ENCODE data around the gene SUSD4. TPM values are rescaled to one million over a fixed set of nuclear protein-coding genes. Genes with fewer than 3 reads are reported as not detected.

The SUSD4 gene
- total RNA-seq, 1 donor from 2014 or later, result 18.5 TPM

DNA sequence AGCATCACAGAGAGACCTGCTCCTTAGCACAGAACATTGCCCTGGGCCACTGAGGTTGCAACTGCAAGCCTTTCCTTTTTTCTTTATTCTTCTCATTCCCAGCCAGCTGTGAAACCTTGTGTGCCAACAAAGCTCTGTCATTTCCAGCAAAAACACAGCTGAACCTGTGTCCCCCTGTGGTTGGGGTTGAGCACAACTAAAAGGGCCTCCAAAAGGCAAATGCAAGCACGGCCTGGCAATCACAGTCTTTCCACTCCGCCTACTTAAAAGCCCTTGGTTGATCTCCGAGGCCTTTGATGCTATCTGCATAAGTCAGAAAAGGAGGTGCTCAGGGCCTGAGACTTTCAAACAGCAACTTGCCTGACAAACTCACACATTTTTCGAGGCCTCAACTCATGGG lies 32.7 kb downstream of the SUSD4 start:
- Mint-ChIP-seq H3K27ac (ENCODE audit: unreplicated experiment) (no peak overlapping the region), H3K9me3 (ENCODE audit: unreplicated experiment) (no peaks in the 10 kb centered on the region), H3K4me3 (ENCODE audit: unreplicated experiment) (no peak overlapping the region), H3K36me3 (ENCODE audit: low read depth, unreplicated experiment) (no peaks in the 10 kb centered on the region), H3K4me1 (ENCODE audit: unreplicated experiment) (no peaks in the 10 kb centered on the region), H3K27me3 (ENCODE audit: unreplicated experiment) (peaks cover 4% of the 10 kb centered on the region)
- no peak for DNase-seq (ENCODE audit: low spot score)
- TF ChIP-seq, protein P1, sequence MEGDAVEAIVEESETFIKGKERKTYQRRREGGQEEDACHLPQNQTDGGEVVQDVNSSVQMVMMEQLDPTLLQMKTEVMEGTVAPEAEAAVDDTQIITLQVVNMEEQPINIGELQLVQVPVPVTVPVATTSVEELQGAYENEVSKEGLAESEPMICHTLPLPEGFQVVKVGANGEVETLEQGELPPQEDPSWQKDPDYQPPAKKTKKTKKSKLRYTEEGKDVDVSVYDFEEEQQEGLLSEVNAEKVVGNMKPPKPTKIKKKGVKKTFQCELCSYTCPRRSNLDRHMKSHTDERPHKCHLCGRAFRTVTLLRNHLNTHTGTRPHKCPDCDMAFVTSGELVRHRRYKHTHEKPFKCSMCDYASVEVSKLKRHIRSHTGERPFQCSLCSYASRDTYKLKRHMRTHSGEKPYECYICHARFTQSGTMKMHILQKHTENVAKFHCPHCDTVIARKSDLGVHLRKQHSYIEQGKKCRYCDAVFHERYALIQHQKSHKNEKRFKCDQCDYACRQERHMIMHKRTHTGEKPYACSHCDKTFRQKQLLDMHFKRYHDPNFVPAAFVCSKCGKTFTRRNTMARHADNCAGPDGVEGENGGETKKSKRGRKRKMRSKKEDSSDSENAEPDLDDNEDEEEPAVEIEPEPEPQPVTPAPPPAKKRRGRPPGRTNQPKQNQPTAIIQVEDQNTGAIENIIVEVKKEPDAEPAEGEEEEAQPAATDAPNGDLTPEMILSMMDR (IDR thresholded peaks at IDR 0.05; ENCODE audit: unreplicated experiment), result no peak

DNA sequence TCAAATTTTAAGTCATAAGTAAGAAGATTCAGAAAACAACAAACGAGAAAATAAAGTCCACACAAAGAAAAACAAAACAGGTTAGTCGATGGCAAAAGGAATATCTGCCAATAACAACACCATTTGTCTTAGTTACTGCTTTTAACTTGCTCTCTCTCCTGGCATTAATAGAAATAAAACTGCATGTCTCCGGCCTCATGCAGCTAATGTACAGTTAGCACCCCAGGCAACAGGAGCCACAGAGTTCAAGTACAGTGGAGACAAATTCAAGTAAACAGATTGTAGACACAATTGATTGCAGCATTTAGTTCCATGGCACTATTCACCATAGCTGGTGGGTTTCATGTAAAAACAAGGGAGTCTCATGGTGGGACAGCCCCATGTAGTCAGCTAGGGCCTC lies 33.5 kb downstream of the SUSD4 start:
- no peaks in the 10 kb centered on the region for H3K4me1 Mint-ChIP-seq (ENCODE audit: unreplicated experiment)
- DNase-seq (ENCODE audit: low spot score), result no peak
- no peaks in the 10 kb centered on the region for H3K36me3 Mint-ChIP-seq (ENCODE audit: low read depth, unreplicated experiment)
- no peak overlapping the region for H3K4me3 Mint-ChIP-seq (ENCODE audit: unreplicated experiment)
- peaks cover 4% of the 10 kb centered on the region for H3K27me3 Mint-ChIP-seq (ENCODE audit: unreplicated experiment)
- no peak overlapping the region for H3K27ac Mint-ChIP-seq (ENCODE audit: unreplicated experiment)
- no peaks in the 10 kb centered on the region for H3K9me3 Mint-ChIP-seq (ENCODE audit: unreplicated experiment)
- TF ChIP-seq, protein P1 (IDR thresholded peaks at IDR 0.05; ENCODE audit: unreplicated experiment), result no peak

DNA sequence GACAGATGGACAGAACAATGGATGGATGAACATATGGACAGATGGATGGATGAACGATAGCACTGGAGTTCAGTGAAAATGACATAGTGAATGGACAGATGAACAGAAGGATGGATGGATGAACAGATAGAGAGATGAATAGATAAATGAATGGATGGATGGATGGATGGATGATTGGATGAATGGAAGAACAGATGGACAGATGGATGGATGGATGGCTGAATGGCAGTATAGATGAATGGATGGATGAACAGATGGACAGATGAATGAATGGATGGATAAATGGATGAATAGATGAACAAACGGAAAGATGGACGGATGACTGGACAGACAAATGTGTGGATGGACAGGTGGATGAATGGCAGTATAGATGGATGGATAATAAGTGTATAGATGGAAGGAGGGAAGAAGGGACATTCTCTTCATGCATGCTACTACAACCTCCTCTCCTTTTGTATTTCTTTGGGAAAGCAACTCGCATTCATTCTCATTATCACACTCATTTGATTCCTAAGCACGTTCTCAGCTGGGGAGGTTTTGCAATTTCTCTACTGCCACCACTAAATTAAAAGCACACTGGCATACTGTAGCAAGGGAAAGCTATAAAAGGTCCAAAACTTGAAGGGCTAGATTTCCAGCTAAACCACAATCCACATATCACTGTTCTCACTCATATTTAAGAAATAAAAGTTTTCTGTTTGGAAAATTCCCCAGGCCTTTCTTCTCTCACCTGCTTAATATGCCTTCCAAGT lies 34.1 kb downstream of the SUSD4 start:
- H3K27ac Mint-ChIP-seq (ENCODE audit: unreplicated experiment), result no peak overlapping the region
- TF ChIP-seq, protein P1 (IDR thresholded peaks at IDR 0.05; ENCODE audit: unreplicated experiment), result no peak
- no peaks in the 10 kb centered on the region for H3K36me3 Mint-ChIP-seq (ENCODE audit: low read depth, unreplicated experiment)
- no peaks in the 10 kb centered on the region for H3K4me1 Mint-ChIP-seq (ENCODE audit: unreplicated experiment)
- H3K9me3 Mint-ChIP-seq (ENCODE audit: unreplicated experiment), result no peaks in the 10 kb centered on the region
- H3K4me3 Mint-ChIP-seq (ENCODE audit: unreplicated experiment), result no peak overlapping the region
- no peak for DNase-seq (ENCODE audit: low spot score)
- peaks cover 4% of the 10 kb centered on the region for H3K27me3 Mint-ChIP-seq (ENCODE audit: unreplicated experiment)

DNA sequence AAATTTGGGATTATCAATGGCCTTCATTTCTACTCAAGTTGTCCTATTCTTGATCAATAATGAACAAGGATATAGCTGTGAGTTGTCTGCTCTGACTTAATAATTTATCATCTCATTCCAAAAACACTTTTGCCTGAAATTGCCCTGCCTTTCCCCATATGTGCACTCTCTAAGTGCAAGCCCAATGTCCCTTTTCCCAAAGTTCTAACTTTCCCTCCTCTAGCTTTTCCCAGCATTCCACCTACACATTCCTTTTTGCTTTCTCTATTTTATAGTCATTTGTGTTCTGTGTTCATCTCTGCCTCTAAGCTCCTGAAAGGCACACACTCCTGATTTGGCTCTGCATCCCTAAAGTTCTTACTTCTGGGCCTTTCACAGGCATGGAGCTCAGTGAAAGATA lies 34.7 kb downstream of the SUSD4 start:
- Mint-ChIP-seq H3K27me3 (ENCODE audit: unreplicated experiment) (peaks cover 4% of the 10 kb centered on the region), H3K4me3 (ENCODE audit: unreplicated experiment) (no peak overlapping the region), H3K27ac (ENCODE audit: unreplicated experiment) (no peak overlapping the region), H3K4me1 (ENCODE audit: unreplicated experiment) (no peaks in the 10 kb centered on the region), H3K36me3 (ENCODE audit: low read depth, unreplicated experiment) (no peaks in the 10 kb centered on the region), H3K9me3 (ENCODE audit: unreplicated experiment) (no peaks in the 10 kb centered on the region)
- no peak for DNase-seq (ENCODE audit: low spot score)
- TF ChIP-seq, protein P1 (IDR thresholded peaks at IDR 0.05; ENCODE audit: unreplicated experiment), result no peak

DNA sequence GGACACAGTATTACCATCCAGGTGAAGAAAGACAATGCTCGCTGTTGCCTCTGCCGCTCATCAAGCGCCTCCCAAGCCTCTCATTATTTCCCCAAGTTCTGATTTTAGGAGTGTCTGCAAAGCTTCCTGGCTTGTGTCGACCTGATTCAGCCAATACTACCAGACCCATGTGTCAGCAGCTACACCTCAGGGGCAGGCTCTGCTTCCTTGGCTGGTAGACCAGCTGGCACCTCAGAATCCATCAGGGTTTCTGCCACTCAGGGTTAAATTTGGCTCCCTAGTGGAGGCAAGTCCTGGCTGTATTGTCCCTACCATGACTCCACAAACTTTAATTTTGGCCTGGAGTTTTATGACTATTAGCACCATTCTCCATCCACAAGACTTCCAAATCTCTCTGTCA lies 35.4 kb downstream of the SUSD4 start:
- TF ChIP-seq, protein P1 (IDR thresholded peaks at IDR 0.05; ENCODE audit: unreplicated experiment), result no peak
- H3K4me3 Mint-ChIP-seq (ENCODE audit: unreplicated experiment), result no peak overlapping the region
- DNase-seq (ENCODE audit: low spot score), result no peak
- no peak overlapping the region for H3K27ac Mint-ChIP-seq (ENCODE audit: unreplicated experiment)
- H3K27me3 Mint-ChIP-seq (ENCODE audit: unreplicated experiment), result peaks cover 4% of the 10 kb centered on the region
- no peaks in the 10 kb centered on the region for H3K9me3 Mint-ChIP-seq (ENCODE audit: unreplicated experiment)
- no peaks in the 10 kb centered on the region for H3K4me1 Mint-ChIP-seq (ENCODE audit: unreplicated experiment)
- no peaks in the 10 kb centered on the region for H3K36me3 Mint-ChIP-seq (ENCODE audit: low read depth, unreplicated experiment)

All from endothelial cell (in vitro differentiated cells).